ENCODE measurements around the gene SELENOS.

The SELENOS gene

GRCh38 chr15:101308604-101309435 is 31.5 kb upstream of the SELENOS start:
- Histone ChIP-seq H4K91ac (ENCODE audit: low read length) (no peak overlapping the region), H3K79me1 (replicated peaks; ENCODE audit: low read length, poor library complexity, severe bottlenecking) (no peaks in the 10 kb centered on the region), H4K8ac (ENCODE audit: low read length) (no peak overlapping the region), H3K27ac (ENCODE audit: low read length, poor library complexity, severe bottlenecking) (no peak overlapping the region), H3K4me3 (ENCODE audit: insufficient read depth in 1 of 2, low read depth in 1 of 2, low read length in 2 of 2) (no peak overlapping the region), H3K4ac (ENCODE audit: low read depth in 1 of 2, low read length in 2 of 2) (no peak overlapping the region), H3K9ac (ENCODE audit: low read length) (no peak overlapping the region), H3K4me2 (ENCODE audit: low read length, poor library complexity, severe bottlenecking) (no peak overlapping the region), H3K18ac (ENCODE audit: low read depth in 1 of 2, low read length in 2 of 2) (no peak overlapping the region), H3K14ac (ENCODE audit: low read length in 2 of 2) (no peak overlapping the region), H3K27me3 (ENCODE audit: control insufficient read depth in 1 of 2, insufficient read depth in 1 of 2, low read length in 2 of 2) (peaks cover 0 to 11% of the 10 kb centered on the region in 2 experiments), H2AFZ (ENCODE audit: low read depth, low read length) (no peak overlapping the region), H2AK5ac (ENCODE audit: low read length, severe bottlenecking) (no peak overlapping the region), H3K4me1 (ENCODE audit: control insufficient read depth, insufficient read depth, low read depth, low read length) (no peaks in the 10 kb centered on the region), H3K36me3 (ENCODE audit: control insufficient read depth in 1 of 2, insufficient read depth in 2 of 2, low read depth in 1 of 2, low read length in 2 of 2) (no peaks in the 10 kb centered on the region), H2BK15ac (ENCODE audit: low read depth, poor library complexity, severe bottlenecking) (no peak overlapping the region), H2BK120ac (ENCODE audit: low read depth, low read length) (no peak overlapping the region), H2BK12ac (ENCODE audit: low read length in 2 of 2) (no peak overlapping the region), H3K23ac (ENCODE audit: low read length in 2 of 2) (no peak overlapping the region), H3K9me3 (ENCODE audit: control insufficient read depth, low read length) (no peaks in the 10 kb centered on the region), H2BK5ac (ENCODE audit: low read depth, low read length, poor library complexity, severe bottlenecking) (no peak overlapping the region)
- 83% methylated on average over 19 of the region's 20 CpGs for WGBS
- no peak for DNase-seq

GRCh38 chr15:101307897-101308603 is 30.8 kb upstream of the SELENOS start:
- no peak overlapping the region for H3K4me2 ChIP-seq (ENCODE audit: low read length, poor library complexity, severe bottlenecking)
- WGBS = 86% methylated on average over 14 of the region's 16 CpGs
- H2AFZ ChIP-seq (ENCODE audit: low read depth, low read length) = no peak overlapping the region
- H3K4ac ChIP-seq (ENCODE audit: low read depth in 1 of 2, low read length in 2 of 2) = no peak overlapping the region
- no peak for DNase-seq
- no peak overlapping the region for H2BK15ac ChIP-seq (ENCODE audit: low read depth, poor library complexity, severe bottlenecking)
- peaks cover 0 to 11% of the 10 kb centered on the region in 2 experiments for H3K27me3 ChIP-seq (ENCODE audit: control insufficient read depth in 1 of 2, insufficient read depth in 1 of 2, low read length in 2 of 2)
- no peak overlapping the region for H3K27ac ChIP-seq (ENCODE audit: low read length, poor library complexity, severe bottlenecking)
- H3K36me3 ChIP-seq (ENCODE audit: control insufficient read depth in 1 of 2, insufficient read depth in 2 of 2, low read depth in 1 of 2, low read length in 2 of 2) = no peaks in the 10 kb centered on the region
- no peaks in the 10 kb centered on the region for H3K4me1 ChIP-seq (ENCODE audit: control insufficient read depth, insufficient read depth, low read depth, low read length)
- no peaks in the 10 kb centered on the region for H3K79me1 ChIP-seq (replicated peaks; ENCODE audit: low read length, poor library complexity, severe bottlenecking)
- H3K4me3 ChIP-seq (ENCODE audit: insufficient read depth in 1 of 2, low read depth in 1 of 2, low read length in 2 of 2) = no peak overlapping the region
- no peak overlapping the region for H2BK120ac ChIP-seq (ENCODE audit: low read depth, low read length)
- no peak overlapping the region for H2BK12ac ChIP-seq (ENCODE audit: low read length in 2 of 2)
- no peak overlapping the region for H3K9ac ChIP-seq (ENCODE audit: low read length)
- no peak overlapping the region for H2BK5ac ChIP-seq (ENCODE audit: low read depth, low read length, poor library complexity, severe bottlenecking)
- no peak overlapping the region for H2AK5ac ChIP-seq (ENCODE audit: low read length, severe bottlenecking)
- no peak overlapping the region for H4K91ac ChIP-seq (ENCODE audit: low read length)
- H4K8ac ChIP-seq (ENCODE audit: low read length) = no peak overlapping the region
- no peak overlapping the region for H3K23ac ChIP-seq (ENCODE audit: low read length in 2 of 2)
- H3K18ac ChIP-seq (ENCODE audit: low read depth in 1 of 2, low read length in 2 of 2) = no peak overlapping the region
- H3K14ac ChIP-seq (ENCODE audit: low read length in 2 of 2) = no peak overlapping the region
- H3K9me3 ChIP-seq (ENCODE audit: control insufficient read depth, low read length) = no peaks in the 10 kb centered on the region

- no peaks in the 10 kb centered on the region for H3K9me3 ChIP-seq (ENCODE audit: control insufficient read depth, low read length)
- no peaks in the 10 kb centered on the region for H3K79me1 ChIP-seq (replicated peaks; ENCODE audit: low read length, poor library complexity, severe bottlenecking)
- 79% methylated on average over 24 of the region's 24 CpGs for WGBS
- H4K8ac ChIP-seq (ENCODE audit: low read length) = no peak overlapping the region
- no peak overlapping the region for H2BK5ac ChIP-seq (ENCODE audit: low read depth, low read length, poor library complexity, severe bottlenecking)
- no peaks in the 10 kb centered on the region for H3K36me3 ChIP-seq (ENCODE audit: control insufficient read depth in 1 of 2, insufficient read depth in 2 of 2, low read depth in 1 of 2, low read length in 2 of 2)
- H3K23ac ChIP-seq (ENCODE audit: low read length in 2 of 2) = no peak overlapping the region
- no peak overlapping the region for H2BK120ac ChIP-seq (ENCODE audit: low read depth, low read length)
- no peak for DNase-seq
- H3K9ac ChIP-seq (ENCODE audit: low read length) = no peak overlapping the region
- H3K4me3 ChIP-seq (ENCODE audit: insufficient read depth in 1 of 2, low read depth in 1 of 2, low read length in 2 of 2) = no peak overlapping the region
- no peak overlapping the region for H4K91ac ChIP-seq (ENCODE audit: low read length)
- H2BK15ac ChIP-seq (ENCODE audit: low read depth, poor library complexity, severe bottlenecking) = no peak overlapping the region
- H2AFZ ChIP-seq (ENCODE audit: low read depth, low read length) = no peak overlapping the region
- H3K4me1 ChIP-seq (ENCODE audit: control insufficient read depth, insufficient read depth, low read depth, low read length) = no peaks in the 10 kb centered on the region
- H3K14ac ChIP-seq (ENCODE audit: low read length in 2 of 2) = no peak overlapping the region
- no peak overlapping the region for H2BK12ac ChIP-seq (ENCODE audit: low read length in 2 of 2)
- H3K27ac ChIP-seq (ENCODE audit: low read length, poor library complexity, severe bottlenecking) = no peak overlapping the region
- H3K27me3 ChIP-seq (ENCODE audit: control insufficient read depth in 1 of 2, insufficient read depth in 1 of 2, low read length in 2 of 2) = peaks cover 3 to 11% of the 10 kb centered on the region in 2 experiments
- H3K4me2 ChIP-seq (ENCODE audit: low read length, poor library complexity, severe bottlenecking) = no peak overlapping the region
- H3K4ac ChIP-seq (ENCODE audit: low read depth in 1 of 2, low read length in 2 of 2) = no peak overlapping the region
- no peak overlapping the region for H3K18ac ChIP-seq (ENCODE audit: low read depth in 1 of 2, low read length in 2 of 2)
- no peak overlapping the region for H2AK5ac ChIP-seq (ENCODE audit: low read length, severe bottlenecking)
These were observed 30.0 kb upstream of the SELENOS start for GRCh38 chr15:101307048-101307896.

Data from mesenchymal stem cell (in vitro differentiated cells and primary cell).